Thyroid gland (tissue), 4 donors: ENCODE data around the gene GSTT4.

Experiments
- POLR2A ChIP-seq, 2 donors: fragments of 450-650 bp; IDR thresholded peaks; one replicate each; pipeline ENCODE4 v1.6.1; 2017; ENCODE audit warnings: antibody characterized with exemption in 2 of 2, mild to moderate bottlenecking in 2 of 2, moderate library complexity in 1 of 2
- TF ChIP-seq, protein P1 (sequence below), 6 experiments: fragments of 200-600 bp in 3 of 6; fragments of 450-650 bp in 3 of 6; sonication (generic) in 3 of 6; IDR thresholded peaks; one replicate each; pipeline ENCODE4 v1.5.1; 2016 to 2019; ENCODE audit warnings: antibody characterized with exemption in 6 of 6, mild to moderate bottlenecking in 2 of 6, inconsistent platforms in 1 of 6, moderate library complexity in 1 of 6

DNA sequence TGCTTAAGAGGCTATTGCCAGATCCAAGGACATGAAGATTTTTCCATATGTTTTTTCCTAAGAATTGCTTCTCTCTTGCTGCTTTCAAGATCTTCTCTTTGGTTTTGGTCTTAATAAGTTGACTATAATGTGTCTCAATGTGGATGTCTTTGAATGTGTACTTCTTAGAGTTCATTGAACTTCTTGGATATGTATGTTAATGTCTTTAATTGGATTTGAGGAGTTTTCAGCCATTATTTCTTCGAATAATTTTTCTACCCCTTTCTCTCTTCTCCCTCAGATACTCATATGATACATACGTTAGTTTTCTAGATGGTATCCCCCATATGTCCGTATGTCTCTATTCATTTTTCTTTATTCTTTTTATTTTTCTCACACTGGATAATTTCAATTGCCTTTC is 19.1 kb upstream of the GSTT4 start:
- TF ChIP-seq, protein P1, sequence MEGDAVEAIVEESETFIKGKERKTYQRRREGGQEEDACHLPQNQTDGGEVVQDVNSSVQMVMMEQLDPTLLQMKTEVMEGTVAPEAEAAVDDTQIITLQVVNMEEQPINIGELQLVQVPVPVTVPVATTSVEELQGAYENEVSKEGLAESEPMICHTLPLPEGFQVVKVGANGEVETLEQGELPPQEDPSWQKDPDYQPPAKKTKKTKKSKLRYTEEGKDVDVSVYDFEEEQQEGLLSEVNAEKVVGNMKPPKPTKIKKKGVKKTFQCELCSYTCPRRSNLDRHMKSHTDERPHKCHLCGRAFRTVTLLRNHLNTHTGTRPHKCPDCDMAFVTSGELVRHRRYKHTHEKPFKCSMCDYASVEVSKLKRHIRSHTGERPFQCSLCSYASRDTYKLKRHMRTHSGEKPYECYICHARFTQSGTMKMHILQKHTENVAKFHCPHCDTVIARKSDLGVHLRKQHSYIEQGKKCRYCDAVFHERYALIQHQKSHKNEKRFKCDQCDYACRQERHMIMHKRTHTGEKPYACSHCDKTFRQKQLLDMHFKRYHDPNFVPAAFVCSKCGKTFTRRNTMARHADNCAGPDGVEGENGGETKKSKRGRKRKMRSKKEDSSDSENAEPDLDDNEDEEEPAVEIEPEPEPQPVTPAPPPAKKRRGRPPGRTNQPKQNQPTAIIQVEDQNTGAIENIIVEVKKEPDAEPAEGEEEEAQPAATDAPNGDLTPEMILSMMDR (IDR thresholded peaks at IDR 0.05), result no peak
- no peak for TF ChIP-seq POLR2A (IDR thresholded peaks at IDR 0.05)
